HEK293T (cell line): ENCODE data around the gene CRCP.
"Not testable (repeated sequence)": the region's sequence is repeated elsewhere in the genome, so short reads cannot be mapped to it uniquely, and the experiment has no call there.

ENCODE experiments used
- FOXK2 ChIP-seq: fragments of 450-650 bp; IDR thresholded peaks from 2 replicates; pipeline ENCODE4 v1.6.1; 2016; ENCODE audit warnings: mild to moderate bottlenecking
- HDGF ChIP-seq: fragments of 450-650 bp; IDR thresholded peaks from 2 replicates; pipeline ENCODE4 v1.6.1; 2017; ENCODE audit warnings: antibody characterized with exemption, borderline replicate concordance
- L3MBTL2 ChIP-seq: fragments of 450-650 bp; conservative IDR thresholded peaks from 2 replicates; pipeline ENCODE4 v1.6.1; 2016; ENCODE audit warnings: mild to moderate bottlenecking
- LEF1 ChIP-seq: fragments of 450-650 bp; IDR thresholded peaks from 2 replicates; pipeline ENCODE4 v1.6.1; 2017; ENCODE audit warnings: mild to moderate bottlenecking, borderline replicate concordance
- PKNOX1 ChIP-seq: fragments of 450-650 bp; IDR thresholded peaks from 2 replicates; pipeline ENCODE4 v1.6.1; 2016
- SP1 ChIP-seq: fragments of 450-650 bp; IDR thresholded peaks from 2 replicates; pipeline ENCODE4 v1.6.1; 2017
- SUZ12 ChIP-seq: fragments of 450-650 bp; IDR thresholded peaks from 2 replicates; pipeline ENCODE4 v1.6.1; 2016; ENCODE audit warnings: mild to moderate bottlenecking
- TARDBP ChIP-seq: fragments of 450-650 bp; IDR thresholded peaks from 2 replicates; pipeline ENCODE4 v1.6.1; 2016

- not testable (repeated sequence) for TF ChIP-seq PKNOX1, FOXK2, LEF1, SP1, TARDBP, SUZ12, L3MBTL2, HDGF
These were observed 60.4 kb downstream of the CRCP start for GRCh38 chr7:66175006-66175405.
